Small intestine (tissue), 7 donors: Measurements from ENCODE around the gene PLCH2. TPM values are rescaled to one million over a fixed set of nuclear protein-coding genes. Genes with fewer than 3 reads are reported as not detected.

ENCODE experiments used
- DNase-seq, 2 donors: peaks; one replicate each; pipeline versions ENCODE4 v3.0.0 to v3.0.0-alpha.2; 2013
- FAIRE-seq: peaks from 2 replicates; lab custom pipeline; 2012; peaks lifted over from hg19 to GRCh38; lab: Jason Lieb, UNC
- H3K27ac ChIP-seq, 3 donors: one replicate each; pipeline ENCODE4 v1.5.1; 2013; ENCODE audit warnings: low read length in 2 of 3, mild to moderate bottlenecking in 2 of 3, control low read depth in 1 of 3, inconsistent platforms in 1 of 3, low read depth in 1 of 3, moderate library complexity in 1 of 3
- H3K27me3 ChIP-seq, 3 donors: one replicate each; pipeline ENCODE4 v1.6.1; 2013; ENCODE audit warnings: low read length in 3 of 3, inconsistent platforms in 1 of 3; ENCODE audit not compliant: control insufficient read depth in 3 of 3, insufficient read depth in 3 of 3
- H3K36me3 ChIP-seq, 3 donors: one replicate each; pipeline ENCODE4 v1.6.1; 2013; ENCODE audit warnings: low read length in 3 of 3, inconsistent platforms in 1 of 3, low read depth in 1 of 3, mild to moderate bottlenecking in 1 of 3, moderate library complexity in 1 of 3; ENCODE audit not compliant: control insufficient read depth in 3 of 3, insufficient read depth in 2 of 3
- H3K4me1 ChIP-seq, 3 donors: one replicate each; pipeline ENCODE4 v1.6.1; 2013; ENCODE audit warnings: low read length in 2 of 3, inconsistent platforms in 1 of 3, low read depth in 1 of 3, mild to moderate bottlenecking in 1 of 3, moderate library complexity in 1 of 3; ENCODE audit not compliant: control insufficient read depth in 3 of 3, insufficient read depth in 2 of 3
- H3K4me3 ChIP-seq, 3 donors: one replicate each; pipeline ENCODE4 v1.5.1; 2013; ENCODE audit warnings: low read length in 3 of 3, control low read depth in 1 of 3, inconsistent platforms in 1 of 3, low read depth in 1 of 3, mild to moderate bottlenecking in 1 of 3, moderate library complexity in 1 of 3
- H3K9me3 ChIP-seq, 2 donors: one replicate each; pipeline ENCODE4 v1.6.1; 2013; ENCODE audit warnings: low read depth in 1 of 2, low read length in 1 of 2; ENCODE audit not compliant: control insufficient read depth in 2 of 2, insufficient read depth in 1 of 2
- WGBS, 3 donors: extraction: QIAGEN DNeasy Blood & Tissue Kit; methylation state at CpG; one replicate each; pipeline ENCODE4 v1.1.7; 2013; 5-methylcytosine and 5-hydroxymethylcytosine counted together
- polyA plus RNA-seq, 4 donors: library from polyadenylated mRNA; stranded (reverse) in 3 of 4; unstranded in 1 of 4; fragments of 200-250 nt in 3 of 4; fragments of 120-200 nt in 1 of 4; gene quantifications; one replicate each; pipeline versions ENCODE4 v1.2.1 to v1.2.3, GENCODE V29; 2013
- donor health status: healthy with polysubstance abuse.
- donor health status: control.
- donor health status: control.
- donor health status: Bipolar disorder and iron deficiency.
- donor health status: healthy.

PLCH2 gene
- polyA plus RNA-seq, 4 donors = 0.22 to 7.1 (median 1.1) TPM

GRCh38 chr1:2443277-2444137, 32.6 kb upstream of the PLCH2 start:
- H3K27me3 ChIP-seq = peaks cover 16 to 57% (median 20%) of the 10 kb centered on the region in 3 donors
- H3K4me1 ChIP-seq = no peaks in the 10 kb centered on the region

GRCh38 chr1:2444138-2444591, 31.9 kb upstream of the PLCH2 start:
- FAIRE-seq (no peak), DNase-seq (no peak)
- H3K27ac ChIP-seq = no peak overlapping the region
- H3K4me3 ChIP-seq = no peak overlapping the region
- H3K4me1 ChIP-seq = no peaks in the 10 kb centered on the region
- H3K9me3 ChIP-seq = no peaks in the 10 kb centered on the region
- no peaks in the 10 kb centered on the region for H3K36me3 ChIP-seq
- 34 to 39% (median 36%) methylated on average over 18 to 27 of the region's 27 CpGs for whole genome bisulfite sequencing, 3 donors
- peaks cover 16 to 58% (median 20%) of the 10 kb centered on the region in 3 donors for H3K27me3 ChIP-seq

More at GRCh38 chr1:2443277-2444137, 32.6 kb upstream of the PLCH2 start:
- no peak for FAIRE-seq
- peak overlapping the region in 1 of 3 donors; percentile 6 for H3K4me3 ChIP-seq
- no peaks in the 10 kb centered on the region for H3K9me3 ChIP-seq
- H3K27ac ChIP-seq = no peak overlapping the region
- DNase-seq = peak in 1 of 2 donors; percentile 26
- 2 to 6% (median 3%) methylated on average over 40 to 107 of the region's 107 CpGs for WGBS, 3 donors
- no peaks in the 10 kb centered on the region for H3K36me3 ChIP-seq

DNA sequence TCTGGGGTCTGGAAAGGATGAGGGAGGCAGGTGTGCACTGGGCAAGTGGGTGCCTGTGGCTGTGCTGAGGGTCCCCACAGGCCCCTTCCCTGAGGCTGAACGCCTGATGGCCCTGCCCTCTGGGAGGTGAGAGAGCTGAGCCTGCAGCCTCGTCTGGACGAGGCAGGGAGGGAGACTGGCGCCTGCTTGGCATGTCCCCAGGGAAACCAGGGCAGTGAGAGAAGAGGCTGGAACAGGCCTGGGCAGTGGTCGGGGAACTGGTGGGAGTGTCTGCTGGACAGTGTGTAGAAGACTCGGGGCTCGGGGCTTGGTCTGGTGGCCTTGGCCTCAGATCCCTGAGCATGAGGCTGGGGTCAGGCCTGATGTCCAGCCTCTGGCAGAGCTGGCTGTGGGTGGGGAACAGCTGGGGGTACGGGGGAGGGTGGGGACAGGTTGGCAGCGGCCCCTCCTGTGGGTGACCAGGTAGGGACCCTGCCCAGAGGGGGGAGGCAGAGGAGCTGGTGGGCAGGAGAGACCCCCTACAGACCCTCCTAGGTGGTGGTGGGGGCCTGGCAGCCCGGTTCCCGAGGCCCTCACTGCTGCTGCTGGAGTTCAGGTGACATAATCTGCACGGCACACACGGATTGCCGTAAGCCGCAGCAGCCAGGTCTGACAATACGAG, 30.8 kb upstream of the PLCH2 start:
- Histone ChIP-seq H3K27me3 (peaks cover 16 to 58% (median 20%) of the 10 kb centered on the region in 3 donors), H3K27ac (no peak overlapping the region), H3K4me1 (no peaks in the 10 kb centered on the region), H3K4me3 (no peak overlapping the region), H3K9me3 (no peaks in the 10 kb centered on the region), H3K36me3 (no peaks in the 10 kb centered on the region)
- FAIRE-seq (no peak), DNase-seq (no peak)
- WGBS, 3 donors = 42 to 66% (median 56%) methylated on average over 15 to 16 of the region's 16 CpGs

DNA sequence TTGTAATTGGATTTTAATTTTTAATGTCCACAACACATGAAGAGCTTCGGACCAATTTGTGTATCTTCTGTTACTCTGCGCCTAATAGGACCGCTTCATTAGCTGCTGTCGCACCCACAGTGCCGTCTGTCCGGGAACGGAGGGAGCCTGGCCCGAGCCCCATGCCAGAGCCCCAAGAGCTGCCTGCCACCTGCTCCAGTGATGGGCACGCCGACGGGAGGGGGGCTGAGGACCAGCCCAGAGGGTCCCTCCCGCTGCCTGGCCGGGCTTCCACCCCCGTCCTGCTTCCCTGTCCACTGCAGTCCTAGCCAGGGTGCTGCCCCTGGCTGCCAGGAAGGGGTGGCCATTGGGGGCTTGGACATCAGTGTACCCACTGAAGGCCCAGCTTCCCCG, 30.3 kb upstream of the PLCH2 start:
- Histone ChIP-seq H3K4me1 (no peaks in the 10 kb centered on the region), H3K27me3 (peaks cover 16 to 59% (median 20%) of the 10 kb centered on the region in 3 donors), H3K9me3 (no peaks in the 10 kb centered on the region), H3K4me3 (no peak overlapping the region), H3K36me3 (no peaks in the 10 kb centered on the region), H3K27ac (no peak overlapping the region)
- WGBS, 3 donors = 70 to 79% (median 75%) methylated on average over 14 to 15 of the region's 15 CpGs
- no peak for FAIRE-seq
- DNase-seq = no peak

DNA sequence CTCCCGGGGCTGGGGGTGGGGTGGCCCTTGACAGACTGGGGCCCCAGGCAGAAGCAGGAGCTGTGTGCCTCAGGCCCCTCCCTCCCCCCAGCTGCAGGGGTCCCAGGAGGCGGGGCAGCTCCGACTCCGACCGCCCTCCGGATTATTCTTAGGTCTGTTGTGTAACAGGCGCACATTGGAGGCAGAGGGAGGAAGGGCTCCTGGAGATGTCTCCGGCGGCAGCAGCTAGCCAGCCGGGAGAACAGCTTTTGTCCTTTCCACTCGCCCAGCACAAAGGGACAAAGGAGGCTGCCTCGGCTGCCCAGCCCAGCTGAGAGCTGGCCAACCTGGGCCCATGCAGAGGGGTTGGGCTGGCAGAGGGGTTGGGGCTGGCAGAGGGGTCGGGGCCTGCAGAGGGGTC, 29.7 kb upstream of the PLCH2 start:
- Histone ChIP-seq H3K36me3 (no peaks in the 10 kb centered on the region), H3K27ac (no peak overlapping the region), H3K4me1 (no peaks in the 10 kb centered on the region), H3K27me3 (peaks cover 16 to 61% (median 23%) of the 10 kb centered on the region in 3 donors), H3K4me3 (no peak overlapping the region), H3K9me3 (no peaks in the 10 kb centered on the region)
- FAIRE-seq (no peak), DNase-seq (no peak)
- WGBS, 3 donors = 23 to 30% (median 29%) methylated on average over 5 to 13 of the region's 13 CpGs

- FAIRE-seq (no peak), DNase-seq (no peak)
- no peaks in the 10 kb centered on the region for H3K9me3 ChIP-seq
- no peaks in the 10 kb centered on the region for H3K36me3 ChIP-seq
- H3K27ac ChIP-seq = no peak overlapping the region
- H3K27me3 ChIP-seq = peaks cover 16 to 57% (median 23%) of the 10 kb centered on the region in 3 donors
- H3K4me3 ChIP-seq = no peak overlapping the region
- no peaks in the 10 kb centered on the region for H3K4me1 ChIP-seq
- 45 to 55% (median 48%) methylated on average over 8 to 9 of the region's 9 CpGs for WGBS, 3 donors
Observed at GRCh38 chr1:2446861-2447260, 29.2 kb upstream of the PLCH2 start.

DNA sequence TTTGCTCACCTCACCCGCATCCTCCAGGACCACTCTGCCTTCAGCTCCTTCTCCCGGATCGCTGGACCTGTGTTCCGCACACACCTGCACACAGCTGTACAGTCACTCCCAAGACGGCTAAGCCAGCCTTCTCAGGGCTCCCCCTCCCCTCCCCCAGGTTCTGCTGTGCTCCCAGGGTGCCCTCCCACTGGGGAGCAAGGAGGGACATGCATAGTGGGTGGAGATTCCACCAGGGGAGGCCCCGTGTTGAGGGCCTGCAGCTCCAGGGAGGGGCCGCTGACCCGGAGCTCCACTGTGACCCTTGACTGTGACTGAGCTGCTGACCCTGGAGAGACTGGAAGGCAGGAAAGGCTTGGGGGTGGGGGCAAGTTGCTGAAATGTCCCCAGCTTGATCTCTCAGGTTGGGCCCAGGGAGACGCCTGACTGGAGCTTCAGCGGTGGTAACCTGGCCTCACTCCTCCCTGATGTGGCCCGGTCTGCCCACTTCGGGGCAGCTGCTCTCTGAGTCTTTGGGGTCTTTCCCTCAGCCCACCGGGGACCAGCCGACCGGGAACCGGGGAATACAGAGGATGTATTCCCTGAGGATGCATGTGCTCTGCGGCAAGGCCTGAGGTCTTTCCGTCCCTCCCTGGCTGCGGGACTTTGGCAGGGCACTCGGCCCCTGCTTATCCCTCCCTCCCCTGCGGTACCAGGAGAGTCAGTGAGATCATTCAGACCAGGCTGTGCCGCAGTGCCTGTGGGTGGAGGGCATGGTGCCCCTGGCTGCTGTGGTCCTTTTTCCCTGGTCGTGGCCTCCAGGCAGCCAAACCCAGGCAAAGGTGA, 28.6 kb upstream of the PLCH2 start:
- no peak for FAIRE-seq
- no peak for DNase-seq
- WGBS, 3 donors = 51 to 63% (median 59%) methylated on average over 23 of the region's 23 CpGs
- Histone ChIP-seq H3K36me3 (no peaks in the 10 kb centered on the region), H3K4me1 (no peaks in the 10 kb centered on the region), H3K9me3 (no peaks in the 10 kb centered on the region), H3K27me3 (peaks cover 14 to 58% (median 23%) of the 10 kb centered on the region in 3 donors), H3K27ac (no peak overlapping the region), H3K4me3 (no peak overlapping the region)

DNA sequence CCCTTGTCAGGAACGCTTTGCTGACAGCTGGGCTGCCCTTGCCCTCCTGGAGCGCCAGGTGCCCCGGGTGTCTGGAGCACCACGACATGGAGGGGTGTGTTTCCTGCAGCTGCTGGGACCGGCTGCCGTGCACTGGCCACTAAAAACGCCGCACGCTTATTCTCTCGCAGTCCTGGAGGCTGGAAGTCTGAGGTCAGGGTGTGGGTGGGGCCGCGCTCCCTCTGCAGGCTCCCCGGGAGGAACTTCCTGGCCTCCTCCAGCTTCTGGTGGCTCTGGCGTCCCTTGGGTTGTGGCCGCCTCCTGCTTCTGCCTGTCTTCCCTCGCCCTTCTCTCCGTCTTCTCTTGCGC, 28.0 kb upstream of the PLCH2 start:
- FAIRE-seq = no peak

More for the DNA sequence above, 28.0 kb upstream of the PLCH2 start:
- Histone ChIP-seq H3K4me3 (no peak overlapping the region), H3K9me3 (no peaks in the 10 kb centered on the region), H3K27me3 (peaks cover 10 to 54% (median 23%) of the 10 kb centered on the region in 3 donors), H3K4me1 (no peaks in the 10 kb centered on the region), H3K27ac (no peak overlapping the region), H3K36me3 (no peaks in the 10 kb centered on the region)
- WGBS, 3 donors = 32 to 47% (median 33%) methylated on average over 17 to 18 of the region's 18 CpGs
- no peak for DNase-seq
